MM.1S (cell line): ENCODE data around the gene SLC23A2.

Source experiments
- DNase-seq: peaks from one replicate; pipeline ENCODE4 v3.0.0-alpha.2; 2015
- H2AFZ ChIP-seq: fragments of 300-600 bp; sonication (generic); 2 replicates; pipeline ENCODE4 v1.6.0; 2016; ENCODE audit warnings: antibody characterized with exemption, low read length
- H3F3A ChIP-seq: fragments of 300-600 bp; sonication (generic); 2 replicates; pipeline ENCODE4 v1.6.1; 2016; ENCODE audit warnings: mild to moderate bottlenecking, antibody characterized with exemption, low read length, moderate library complexity, mixed read lengths; ENCODE audit not compliant: insufficient read depth
- H3K27ac ChIP-seq: fragments of 300-600 bp; sonication (generic); 2 replicates; pipeline ENCODE4 v1.5.1; 2016; ENCODE audit warnings: mild to moderate bottlenecking, low read length
- H3K27me3 ChIP-seq: fragments of 300-600 bp; sonication (generic); replicated peaks from 2 replicates; pipeline ENCODE4 v1.6.0; 2016; ENCODE audit warnings: low read length; ENCODE audit not compliant: insufficient read depth
- H3K36me3 ChIP-seq: fragments of 300-600 bp; sonication (generic); replicated peaks from 2 replicates; pipeline ENCODE4 v1.6.1; 2016; ENCODE audit warnings: mild to moderate bottlenecking, low read length, mixed read lengths; ENCODE audit not compliant: insufficient read depth
- H3K4me1 ChIP-seq: fragments of 300-600 bp; sonication (generic); 2 replicates; pipeline ENCODE4 v1.6.1; 2016; ENCODE audit warnings: low read length, mixed read lengths
- H3K4me2 ChIP-seq: fragments of 300-600 bp; sonication (generic); 2 replicates; pipeline ENCODE4 v1.6.0; 2016; ENCODE audit warnings: low read depth, low read length
- H3K4me3 ChIP-seq: fragments of 300-600 bp; sonication (generic); 2 replicates; pipeline ENCODE4 v1.5.1; 2016; ENCODE audit warnings: low read length, mixed read lengths
- H3K79me2 ChIP-seq: fragments of 300-600 bp; sonication (generic); 2 replicates; pipeline ENCODE4 v1.6.1; 2016; ENCODE audit warnings: mixed run types, low read length, mixed read lengths
- H3K9ac ChIP-seq: fragments of 300-600 bp; sonication (generic); 2 replicates; pipeline ENCODE4 v1.6.1; 2016; ENCODE audit warnings: low read length, mixed read lengths
- H3K9me2 ChIP-seq: fragments of 300-600 bp; sonication (generic); replicated peaks from 2 replicates; pipeline ENCODE4 v1.6.1; 2016; ENCODE audit warnings: mild to moderate bottlenecking, low read length, mixed read lengths; ENCODE audit not compliant: insufficient read depth
- H3K9me3 ChIP-seq: fragments of 300-600 bp; sonication (generic); replicated peaks from 2 replicates; pipeline ENCODE4 v1.6.1; 2016; ENCODE audit warnings: mild to moderate bottlenecking, low read length, mixed read lengths; ENCODE audit not compliant: insufficient read depth
- H4K20me1 ChIP-seq: fragments of 300-600 bp; sonication (generic); 2 replicates; pipeline ENCODE4 v1.6.1; 2016; ENCODE audit warnings: mild to moderate bottlenecking, low read length, moderate library complexity, mixed read lengths; ENCODE audit not compliant: insufficient read depth
- CTCF ChIP-seq: fragments of 300-600 bp; sonication (generic); IDR thresholded peaks from 2 replicates; pipeline ENCODE4 v1.5.1; 2016; ENCODE audit warnings: antibody characterized with exemption, low read length, mixed read lengths
- EZH2 ChIP-seq: fragments of 300-600 bp; sonication (generic); optimal IDR thresholded peaks from 2 replicates; pipeline ENCODE3; 2017; ENCODE audit warnings: low read depth, mild to moderate bottlenecking, antibody characterized with exemption, low read length, mixed read lengths
- EZH2phosphoT487 ChIP-seq: fragments of 300-600 bp; sonication (generic); IDR thresholded peaks from 2 replicates; pipeline ENCODE4 v1.6.1; 2018; ENCODE audit warnings: antibody characterized with exemption, low read length

Gene SLC23A2

DNA sequence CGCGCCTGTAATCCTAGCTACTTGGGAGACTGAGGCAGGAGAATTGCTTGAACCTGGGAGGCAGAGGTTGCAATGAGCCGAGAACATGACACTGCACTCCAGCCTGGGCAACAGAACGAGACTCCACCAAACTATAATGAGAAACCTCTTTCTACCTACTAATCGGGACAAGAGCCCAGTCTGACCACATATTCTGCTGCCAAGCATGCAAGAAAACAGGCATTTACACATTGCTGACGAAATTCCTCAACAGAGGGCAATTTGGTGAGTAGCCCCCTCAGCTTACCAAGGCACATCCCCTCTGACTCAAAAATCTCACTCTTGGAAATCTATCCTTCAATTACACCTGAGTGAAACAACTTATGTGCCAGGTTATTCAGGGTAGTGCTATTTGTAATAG is 81.2 kb downstream of the SLC23A2 start:
- Histone ChIP-seq H3K27ac (no peak overlapping the region), H3K9me3 (no peaks in the 10 kb centered on the region), H3K79me2 (no peaks in the 10 kb centered on the region), H3K9ac (no peak overlapping the region), H3K36me3 (no peaks in the 10 kb centered on the region), H3K4me2 (no peak overlapping the region), H3K9me2 (no peaks in the 10 kb centered on the region), H3F3A (peaks cover 20% of the 10 kb centered on the region), H3K4me3 (no peak overlapping the region), H3K4me1 (peaks cover 26% of the 10 kb centered on the region), H4K20me1 (no peaks in the 10 kb centered on the region), H3K27me3 (no peaks in the 10 kb centered on the region), H2AFZ (no peak overlapping the region)
- TF ChIP-seq CTCF (no peak), EZH2phosphoT487 (no peak), EZH2 (no peak)
- no peak for DNase-seq

- H3K4me3 ChIP-seq, result peak overlapping the region; percentile 11; the same call in 1 of the 2 replicates
- H3K27me3 ChIP-seq, result no peaks in the 10 kb centered on the region
- no peaks in the 10 kb centered on the region for H3K79me2 ChIP-seq
- H3K27ac ChIP-seq, result peak overlapping the region; percentile 69; the same call in 1 of the 2 replicates
- H2AFZ ChIP-seq, result no peak overlapping the region
- no peaks in the 10 kb centered on the region for H3K9me3 ChIP-seq
- peak overlapping the region; percentile 67 for H3K4me2 ChIP-seq
- no peaks in the 10 kb centered on the region for H3K36me3 ChIP-seq
- no peaks in the 10 kb centered on the region for H4K20me1 ChIP-seq
- H3K9ac ChIP-seq, result no peak overlapping the region; the same call in 1 of the 2 replicates
- H3F3A ChIP-seq, result peaks cover 20% of the 10 kb centered on the region
- peak; percentile 40 for DNase-seq
- no peaks in the 10 kb centered on the region for H3K9me2 ChIP-seq
- H3K4me1 ChIP-seq, result peaks cover 26% of the 10 kb centered on the region
- no peak for TF ChIP-seq EZH2phosphoT487
- TF ChIP-seq EZH2, result no peak
- no peak; the same call in 1 of the 2 replicates for TF ChIP-seq CTCF
Measured at GRCh38 chr20:4919047-4919704, 82.1 kb downstream of the SLC23A2 start.

DNA sequence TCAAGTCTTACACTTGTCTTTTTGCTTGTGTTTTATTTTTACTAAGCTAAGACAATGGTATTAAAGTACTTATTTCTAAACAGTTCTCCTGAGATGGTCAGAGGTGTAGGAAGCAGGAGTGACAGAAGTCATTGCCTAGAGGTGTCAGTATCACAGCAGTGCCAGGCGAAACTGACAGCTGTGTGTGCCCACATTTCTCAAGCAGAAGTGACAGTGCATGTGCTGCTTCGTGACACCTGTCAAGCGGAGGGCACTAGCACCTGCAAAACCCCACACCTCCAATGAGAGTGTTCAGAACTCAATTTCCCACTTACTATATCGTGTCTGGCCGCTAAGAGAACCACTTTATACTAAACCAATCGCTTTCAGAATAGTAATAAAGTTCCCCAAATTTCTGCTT is 82.8 kb downstream of the SLC23A2 start:
- peak overlapping the region; percentile 18; the same call in 1 of the 2 replicates for H3K9ac ChIP-seq
- peak overlapping the region; percentile 67 for H3K4me2 ChIP-seq
- H3K9me3 ChIP-seq, result no peaks in the 10 kb centered on the region

More for the DNA sequence above, 82.8 kb downstream of the SLC23A2 start:
- no peaks in the 10 kb centered on the region for H3K79me2 ChIP-seq
- H2AFZ ChIP-seq, result no peak overlapping the region
- peak overlapping the region; percentile 69; the same call in 1 of the 2 replicates for H3K27ac ChIP-seq
- peak overlapping the region; percentile 11; the same call in 1 of the 2 replicates for H3K4me3 ChIP-seq
- H3K27me3 ChIP-seq, result no peaks in the 10 kb centered on the region
- no peaks in the 10 kb centered on the region for H4K20me1 ChIP-seq
- peaks cover 20% of the 10 kb centered on the region for H3F3A ChIP-seq
- no peaks in the 10 kb centered on the region for H3K36me3 ChIP-seq
- peaks cover 26% of the 10 kb centered on the region for H3K4me1 ChIP-seq
- no peaks in the 10 kb centered on the region for H3K9me2 ChIP-seq
- TF ChIP-seq CTCF, result no peak
- no peak for TF ChIP-seq EZH2
- no peak for TF ChIP-seq EZH2phosphoT487
- DNase-seq, result peak; percentile 84
